Kidney (tissue), 14 donors: ENCODE results near the gene BLOC1S3. TPM values are rescaled to one million over a fixed set of nuclear protein-coding genes. Genes with fewer than 3 reads are reported as not detected.

Experiments
- DNase-seq, 5 donors: peaks; one replicate each; pipeline ENCODE4 v3.0.0-alpha.2; 2013 to 2020
- FAIRE-seq: peaks from 2 replicates; lab custom pipeline; 2012; peaks lifted over from hg19 to GRCh38; lab: Jason Lieb, UNC
- H3K27ac ChIP-seq, 2 donors: one replicate each; pipeline ENCODE4 v1.7.0; 2013; ENCODE audit warnings: low read depth in 2 of 2, low read length in 2 of 2, inconsistent platforms in 1 of 2
- H3K27me3 ChIP-seq: one replicate; pipeline ENCODE4 v1.7.1; 2013; ENCODE audit warnings: low read length, inconsistent platforms; ENCODE audit not compliant: control insufficient read depth, insufficient read depth
- H3K36me3 ChIP-seq, 3 donors: one replicate each; pipeline versions ENCODE4 v1.7.0 to v1.7.1; 2013; ENCODE audit warnings: low read length in 3 of 3, control low read depth in 1 of 3, inconsistent platforms in 1 of 3; ENCODE audit not compliant: insufficient read depth in 3 of 3, control insufficient read depth in 2 of 3
- H3K4me1 ChIP-seq, 3 donors: one replicate each; pipeline versions ENCODE4 v1.7.0 to v1.7.1; 2013; ENCODE audit warnings: low read length in 3 of 3, inconsistent platforms in 1 of 3, low read depth in 1 of 3; ENCODE audit not compliant: control insufficient read depth in 2 of 3, insufficient read depth in 2 of 3
- H3K4me3 ChIP-seq, 3 donors: one replicate each; pipeline versions ENCODE4 v1.7.0 to v1.8.1; 2013; ENCODE audit warnings: low read length in 3 of 3, control low read depth in 1 of 3, inconsistent platforms in 1 of 3
- H3K9ac ChIP-seq, 3 donors: one replicate each; pipeline versions ENCODE4 v1.7.0 to v1.7.1; 2013; ENCODE audit warnings: low read length in 3 of 3, control low read depth in 1 of 3, inconsistent platforms in 1 of 3
- H3K9me3 ChIP-seq, 3 donors: one replicate each; pipeline versions ENCODE4 v1.7.0 to v1.7.1; 2013; ENCODE audit warnings: low read length in 3 of 3, control low read depth in 1 of 3, inconsistent platforms in 1 of 3; ENCODE audit not compliant: control insufficient read depth in 2 of 3, insufficient read depth in 1 of 3
- CTCF ChIP-seq: IDR thresholded peaks from 3 replicates; pipeline ENCODE4 v1.5.1; 2012; ENCODE audit warnings: mild to moderate bottlenecking, moderate library complexity, borderline replicate concordance; ENCODE audit not compliant: insufficient read depth; ENCODE audit errors: extremely low read depth
- intact Hi-C: fragments of 100-400 bp; cut with DNase I; formaldehyde crosslinking; loops from one replicate; pipeline ENCODE4 v1.11.1; 2022
- polyA plus RNA-seq: library from polyadenylated mRNA; stranded (reverse); fragments of 350-450 nt; fragmentation: Illumina TruSeq; extraction: RNeasy Lipid Tissue Mini Kit (QIAGEN cat#74804); gene quantifications from one replicate; pipeline ENCODE4 v1.2.3, GENCODE V29; 2014; ENCODE audit warnings: low read depth, low replicate concordance; ENCODE audit not compliant: insufficient read depth
- total RNA-seq: library from RNA; stranded (reverse); fragmentation: NEBNext Ultra II Directional; extraction: Animal tissue kit (Norgen Biotek cat#: 25700); gene quantifications from one replicate; pipeline ENCODE4 v1.2.1, GENCODE V29; 2021
- donor health status: control.
- donor health status: control.
- donor health status: control.
- donor health status: control.
- donor health status: control.
- donor health status: DM: yes; HTN: yes; CAD: no.
- donor health status: Normal renal cell carcinoma (clear cell type).

Gene BLOC1S3
- total and polyA plus RNA-seq, 2 donors from 2014 or later = 5.2 to 13.2 TPM

- H3K27me3 ChIP-seq = no peaks in the 10 kb centered on the region
- peaks cover 0 to 19% (median 4%) of the 10 kb centered on the region in 3 donors for H3K4me1 ChIP-seq
- no peak overlapping the region for H3K27ac ChIP-seq
- no peaks in the 10 kb centered on the region for H3K9me3 ChIP-seq
- H3K36me3 ChIP-seq = no peaks in the 10 kb centered on the region
- FAIRE-seq = no peak
- DNase-seq = no peak
- no peak for TF ChIP-seq CTCF
- intact Hi-C loops = loop anchor here (10.0 kb wide), 1 partner anchor 146 kb away; the partner anchor contains the start of gene CLASRP
- no peak overlapping the region for H3K4me3 ChIP-seq
- H3K9ac ChIP-seq = no peak overlapping the region
Observed at GRCh38 chr19:45180936-45181335, 2.4 kb downstream of the BLOC1S3 start.

- H3K27ac ChIP-seq = no peak overlapping the region
- no peak overlapping the region for H3K9ac ChIP-seq
- no peak for TF ChIP-seq CTCF
- no peaks in the 10 kb centered on the region for H3K9me3 ChIP-seq
- peaks cover 0 to 15% (median 0%) of the 10 kb centered on the region in 3 donors for H3K4me1 ChIP-seq
- DNase-seq = no peak
- intact Hi-C loops = loop anchor here (10.0 kb wide), 1 partner anchor 148 kb away; the partner anchor contains the start of gene CLASRP
- no peaks in the 10 kb centered on the region for H3K27me3 ChIP-seq
- no peaks in the 10 kb centered on the region for H3K36me3 ChIP-seq
- FAIRE-seq = no peak
- H3K4me3 ChIP-seq = no peak overlapping the region
Observed at GRCh38 chr19:45182758-45183157, 4.2 kb downstream of the BLOC1S3 start.

DNA sequence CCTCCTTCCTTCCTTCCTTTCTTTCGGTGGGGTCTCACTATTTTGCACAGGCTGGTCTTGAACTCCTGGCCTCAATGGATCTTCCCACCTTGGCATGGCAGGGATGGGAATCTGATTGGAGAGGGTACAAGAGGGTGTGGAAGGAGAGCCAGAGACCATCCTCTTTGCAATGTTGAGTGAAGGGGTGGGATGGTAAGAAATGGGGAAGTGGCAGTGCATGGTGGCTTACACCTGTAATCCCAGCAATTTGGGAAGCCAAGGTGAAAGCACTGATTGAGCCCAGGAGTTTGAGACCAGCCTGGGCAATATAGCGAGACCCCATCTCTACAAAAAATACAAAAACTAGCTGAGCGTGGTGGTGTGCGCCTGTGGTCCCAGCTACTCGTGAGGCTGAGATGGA is 5.5 kb downstream of the BLOC1S3 start:
- Histone ChIP-seq H3K36me3 (no peaks in the 10 kb centered on the region), H3K27ac (no peak overlapping the region), H3K27me3 (no peaks in the 10 kb centered on the region), H3K9me3 (no peaks in the 10 kb centered on the region), H3K4me1 (peaks cover 0 to 15% (median 0%) of the 10 kb centered on the region in 3 donors), H3K9ac (no peak overlapping the region), H3K4me3 (no peak overlapping the region)
- intact Hi-C loops = loop anchor here (10.0 kb wide), 1 partner anchor 149 kb away; the partner anchor contains the start of gene CLASRP
- FAIRE-seq (no peak), DNase-seq (no peak)
- no peak for TF ChIP-seq CTCF
